C4-2B (cell line): ENCODE data around the gene PC.

Experiments used
- H3K27ac ChIP-seq: fragments of 450-650 bp; 2 replicates; pipeline ENCODE4 v1.5.1; 2017
- ZFX ChIP-seq: fragments of 450-650 bp; IDR thresholded peaks from 2 replicates; pipeline ENCODE4 v1.6.1; 2017
- TF ChIP-seq, protein P1 (sequence below): fragments of 450-650 bp; conservative IDR thresholded peaks from 2 replicates; pipeline ENCODE4 v1.5.1; 2017; ENCODE audit warnings: mild to moderate bottlenecking

Gene PC

DNA sequence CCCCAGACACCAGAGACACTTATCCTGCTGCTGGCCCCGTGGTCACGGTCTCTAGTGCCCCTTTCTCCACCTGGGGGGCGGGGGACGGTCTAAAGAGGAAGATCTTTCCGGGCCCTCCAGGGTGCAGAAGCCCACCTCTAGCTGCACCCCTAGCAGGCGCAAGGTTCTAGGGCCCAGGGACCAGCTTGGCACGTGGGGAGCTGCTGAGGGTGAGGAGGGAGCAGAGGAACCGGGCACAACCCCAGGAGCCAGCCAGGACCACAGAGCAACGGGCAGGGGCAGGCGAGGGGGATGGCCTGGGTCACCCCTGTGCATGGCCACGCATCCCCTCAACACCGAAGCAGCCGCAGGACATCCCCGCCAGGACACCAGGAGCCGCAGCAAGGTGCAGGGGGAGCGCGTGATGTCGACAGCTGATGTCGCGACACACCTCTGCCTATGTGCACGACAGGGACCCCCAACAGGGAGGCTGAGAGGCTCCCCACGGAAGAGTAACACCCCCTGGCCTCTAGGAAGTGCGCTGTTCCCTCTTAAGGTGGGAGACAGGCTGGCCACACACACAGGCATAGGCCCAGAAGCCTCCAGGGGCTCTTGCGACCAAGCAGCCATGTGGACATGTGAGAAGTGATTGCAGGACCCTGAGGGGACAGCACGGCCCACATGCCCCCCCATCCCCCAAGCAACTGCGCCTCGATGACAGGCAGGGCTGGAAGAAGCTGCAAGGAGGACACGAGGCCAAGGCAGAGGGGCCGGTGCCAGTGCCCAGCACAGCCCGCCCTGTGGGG is 96.2 kb downstream of the PC start:
- H3K27ac ChIP-seq: no peak overlapping the region
- TF ChIP-seq ZFX: no peak

DNA sequence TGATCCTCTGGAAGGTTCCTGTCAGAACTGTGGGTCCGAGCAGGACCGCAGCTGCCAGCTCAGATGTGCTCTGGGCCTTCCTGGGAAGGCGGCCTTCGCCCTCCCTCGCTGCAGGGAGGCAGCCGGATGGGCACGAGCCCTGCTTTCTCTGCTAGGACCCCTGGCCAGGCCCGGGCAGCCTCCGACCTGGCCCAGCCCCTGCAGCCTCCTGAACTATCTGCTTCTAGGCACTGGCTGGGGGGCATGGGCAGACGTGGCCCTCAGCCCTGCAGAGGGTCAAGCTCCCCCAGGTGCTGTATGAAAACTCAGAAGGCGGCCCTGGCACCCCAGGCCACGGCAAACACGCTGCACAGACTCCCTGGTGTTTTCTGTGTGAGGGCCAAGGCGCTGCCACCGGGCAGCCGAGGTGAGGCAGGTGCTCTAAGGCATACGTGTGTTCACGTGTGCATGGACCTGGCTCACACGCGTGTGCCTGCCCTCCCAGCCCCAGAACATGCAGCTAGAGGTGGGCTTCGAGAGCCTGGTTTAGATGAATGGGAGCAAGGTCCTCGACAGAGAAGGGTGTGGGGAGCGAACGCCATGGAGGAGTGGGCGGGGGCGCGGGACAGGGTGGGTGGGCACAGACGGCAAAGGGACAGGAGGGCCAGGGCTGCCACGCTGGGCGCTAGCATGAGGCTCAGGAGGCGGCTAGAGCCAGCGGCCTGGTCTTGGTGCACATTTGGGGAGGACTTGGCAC is 97.0 kb downstream of the PC start:
- no peak for TF ChIP-seq ZFX
- TF ChIP-seq, protein P1, sequence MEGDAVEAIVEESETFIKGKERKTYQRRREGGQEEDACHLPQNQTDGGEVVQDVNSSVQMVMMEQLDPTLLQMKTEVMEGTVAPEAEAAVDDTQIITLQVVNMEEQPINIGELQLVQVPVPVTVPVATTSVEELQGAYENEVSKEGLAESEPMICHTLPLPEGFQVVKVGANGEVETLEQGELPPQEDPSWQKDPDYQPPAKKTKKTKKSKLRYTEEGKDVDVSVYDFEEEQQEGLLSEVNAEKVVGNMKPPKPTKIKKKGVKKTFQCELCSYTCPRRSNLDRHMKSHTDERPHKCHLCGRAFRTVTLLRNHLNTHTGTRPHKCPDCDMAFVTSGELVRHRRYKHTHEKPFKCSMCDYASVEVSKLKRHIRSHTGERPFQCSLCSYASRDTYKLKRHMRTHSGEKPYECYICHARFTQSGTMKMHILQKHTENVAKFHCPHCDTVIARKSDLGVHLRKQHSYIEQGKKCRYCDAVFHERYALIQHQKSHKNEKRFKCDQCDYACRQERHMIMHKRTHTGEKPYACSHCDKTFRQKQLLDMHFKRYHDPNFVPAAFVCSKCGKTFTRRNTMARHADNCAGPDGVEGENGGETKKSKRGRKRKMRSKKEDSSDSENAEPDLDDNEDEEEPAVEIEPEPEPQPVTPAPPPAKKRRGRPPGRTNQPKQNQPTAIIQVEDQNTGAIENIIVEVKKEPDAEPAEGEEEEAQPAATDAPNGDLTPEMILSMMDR: no peak
- no peak overlapping the region for H3K27ac ChIP-seq

DNA sequence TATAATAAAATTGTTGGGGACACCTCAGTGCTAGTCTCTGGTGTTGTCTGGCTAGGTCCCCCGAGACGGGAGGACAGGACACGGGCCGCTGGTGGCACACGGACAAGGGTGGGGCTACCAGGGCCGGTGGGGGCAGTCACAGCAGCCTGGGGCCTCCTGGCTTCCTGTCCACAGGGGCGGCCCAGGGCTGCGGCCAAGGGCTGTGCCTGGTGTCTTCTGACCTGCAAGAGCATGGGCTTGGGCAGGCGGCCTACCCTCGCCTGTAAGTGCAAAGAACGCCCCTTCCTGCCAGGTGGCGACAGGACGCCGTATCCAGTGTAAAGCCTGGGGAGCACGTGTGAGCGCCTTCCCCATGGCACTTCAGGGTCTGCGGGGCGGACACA is 97.7 kb downstream of the PC start:
- no peak overlapping the region for H3K27ac ChIP-seq
- TF ChIP-seq, protein P1: no peak
- TF ChIP-seq ZFX: no peak

DNA sequence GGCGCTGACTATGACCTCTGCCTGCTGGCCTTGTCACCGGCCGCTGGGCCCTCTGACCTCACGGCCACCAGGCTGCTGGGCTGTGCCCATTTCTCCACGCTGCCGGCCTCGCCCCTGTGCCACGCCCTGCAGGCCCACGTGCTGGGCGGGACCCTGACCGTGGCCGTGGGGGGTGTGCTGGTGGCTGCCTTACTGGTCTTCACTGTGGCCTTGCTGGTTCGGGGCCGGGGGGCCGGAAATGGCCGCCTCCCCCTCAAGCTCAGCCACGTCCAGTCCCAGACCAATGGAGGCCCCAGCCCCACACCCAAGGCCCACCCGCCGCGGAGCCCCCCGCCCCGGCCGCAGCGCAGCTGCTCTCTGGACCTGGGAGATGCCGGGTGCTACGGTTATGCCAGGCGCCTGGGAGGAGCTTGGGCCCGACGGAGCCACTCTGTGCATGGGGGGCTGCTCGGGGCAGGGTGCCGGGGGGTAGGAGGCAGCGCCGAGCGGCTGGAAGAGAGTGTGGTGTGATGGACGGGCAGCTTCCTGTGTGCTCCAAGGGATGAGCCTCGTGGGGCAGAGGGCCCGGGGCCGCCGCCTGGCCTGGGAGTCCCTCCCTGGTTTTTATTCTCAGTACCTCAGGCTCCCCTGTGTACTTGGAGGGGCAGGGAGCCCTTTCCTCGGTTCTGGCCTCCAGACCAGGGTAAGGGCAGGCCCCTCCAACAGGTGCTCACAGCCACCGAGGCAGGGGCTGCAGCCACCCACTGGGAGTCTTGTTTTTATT is 98.3 kb downstream of the PC start:
- TF ChIP-seq, protein P1: no peak
- no peak for TF ChIP-seq ZFX
- H3K27ac ChIP-seq: no peak overlapping the region

DNA sequence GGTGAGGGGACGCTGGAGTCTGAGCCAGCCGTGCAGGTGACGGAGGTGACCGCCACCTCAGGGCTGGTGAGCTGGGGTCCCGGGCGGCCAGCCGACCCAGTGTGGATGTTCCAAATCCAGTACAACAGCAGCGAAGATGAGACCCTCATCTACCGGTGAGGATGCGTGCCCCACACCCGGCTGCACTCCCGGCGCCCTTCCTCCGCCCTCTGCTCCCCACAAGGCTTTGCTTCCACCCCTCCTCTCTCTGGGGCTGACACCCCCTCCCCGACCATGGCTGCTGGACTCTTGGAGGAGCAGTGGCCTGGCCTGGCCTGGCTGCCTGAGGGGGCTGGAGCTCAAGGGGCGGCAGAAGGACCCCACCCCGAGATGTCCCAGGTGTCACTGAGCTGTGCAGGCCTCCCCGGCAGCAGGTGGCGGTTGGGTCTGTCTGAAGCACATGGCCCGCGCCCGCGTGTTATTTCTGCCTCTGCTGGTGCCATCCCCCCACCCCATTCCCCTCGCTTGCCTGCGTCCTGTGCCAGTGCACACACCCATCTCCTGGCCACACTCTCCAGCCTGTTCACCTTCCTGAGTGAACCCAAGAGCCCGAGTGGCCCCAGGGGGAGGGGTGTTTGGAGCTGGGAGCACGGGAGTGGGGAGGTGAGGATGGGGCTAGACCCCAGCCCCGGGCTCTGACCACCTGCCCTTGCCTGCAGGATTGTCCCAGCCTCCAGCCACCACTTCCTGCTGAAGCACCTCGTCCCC is 99.1 kb downstream of the PC start:
- no peak for TF ChIP-seq ZFX
- TF ChIP-seq, protein P1: no peak
- no peak overlapping the region for H3K27ac ChIP-seq

DNA sequence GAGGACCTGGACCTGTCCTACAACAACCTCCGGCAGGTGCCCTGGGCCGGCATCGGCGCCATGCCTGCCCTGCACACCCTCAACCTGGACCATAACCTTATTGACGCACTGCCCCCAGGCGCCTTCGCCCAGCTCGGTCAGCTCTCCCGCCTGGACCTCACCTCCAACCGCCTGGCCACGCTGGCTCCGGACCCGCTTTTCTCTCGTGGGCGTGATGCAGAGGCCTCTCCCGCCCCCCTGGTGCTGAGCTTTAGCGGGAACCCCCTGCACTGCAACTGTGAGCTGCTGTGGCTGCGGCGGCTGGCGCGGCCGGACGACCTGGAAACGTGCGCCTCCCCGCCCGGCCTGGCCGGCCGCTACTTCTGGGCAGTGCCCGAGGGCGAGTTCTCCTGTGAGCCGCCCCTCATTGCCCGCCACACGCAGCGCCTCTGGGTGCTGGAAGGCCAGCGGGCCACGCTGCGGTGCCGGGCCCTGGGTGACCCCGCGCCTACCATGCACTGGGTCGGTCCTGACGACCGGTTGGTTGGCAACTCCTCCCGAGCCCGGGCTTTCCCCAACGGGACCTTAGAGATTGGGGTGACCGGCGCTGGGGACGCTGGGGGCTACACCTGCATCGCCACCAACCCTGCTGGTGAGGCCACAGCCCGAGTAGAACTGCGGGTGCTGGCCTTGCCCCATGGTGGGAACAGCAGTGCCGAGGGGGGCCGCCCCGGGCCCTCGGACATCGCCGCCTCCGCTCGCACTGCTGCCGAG is 99.8 kb downstream of the PC start:
- H3K27ac ChIP-seq: no peak overlapping the region
- TF ChIP-seq ZFX: no peak
- TF ChIP-seq, protein P1: no peak

DNA sequence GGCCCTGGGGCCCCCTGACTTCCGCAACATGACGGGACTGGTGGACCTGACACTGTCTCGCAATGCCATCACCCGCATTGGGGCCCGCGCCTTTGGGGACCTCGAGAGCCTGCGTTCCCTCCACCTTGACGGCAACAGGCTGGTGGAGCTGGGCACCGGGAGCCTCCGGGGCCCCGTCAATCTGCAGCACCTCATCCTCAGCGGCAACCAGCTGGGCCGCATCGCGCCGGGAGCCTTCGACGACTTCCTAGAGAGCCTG is 100.3 kb downstream of the PC start:
- TF ChIP-seq, protein P1: no peak
- TF ChIP-seq ZFX: no peak
- H3K27ac ChIP-seq: peak overlapping the region; percentile 90; the same call in 1 of the 2 replicates
